MM.1S (cell line): ENCODE measurements around the gene REX1BD.

ENCODE experiments used
- CTCF ChIP-seq: fragments of 300-600 bp; sonication (generic); IDR thresholded peaks from 2 replicates; pipeline ENCODE4 v1.5.1; 2016; ENCODE audit warnings: antibody characterized with exemption, low read length, mixed read lengths
- EZH2 ChIP-seq: fragments of 300-600 bp; sonication (generic); optimal IDR thresholded peaks from 2 replicates; pipeline ENCODE3; 2017; ENCODE audit warnings: low read depth, mild to moderate bottlenecking, antibody characterized with exemption, low read length, mixed read lengths
- EZH2phosphoT487 ChIP-seq: fragments of 300-600 bp; sonication (generic); IDR thresholded peaks from 2 replicates; pipeline ENCODE4 v1.6.1; 2018; ENCODE audit warnings: antibody characterized with exemption, low read length

GRCh38 chr19:18608805-18609716, 20.5 kb downstream of the REX1BD start:
- no peak for TF ChIP-seq CTCF
- TF ChIP-seq EZH2: no peak
- no peak for TF ChIP-seq EZH2phosphoT487
